ENCODE results near the gene VPS13A.

VPS13A gene

GRCh38 chr9:77305622-77306400, 128.5 kb downstream of the VPS13A start:
- TF ChIP-seq, protein P1, sequence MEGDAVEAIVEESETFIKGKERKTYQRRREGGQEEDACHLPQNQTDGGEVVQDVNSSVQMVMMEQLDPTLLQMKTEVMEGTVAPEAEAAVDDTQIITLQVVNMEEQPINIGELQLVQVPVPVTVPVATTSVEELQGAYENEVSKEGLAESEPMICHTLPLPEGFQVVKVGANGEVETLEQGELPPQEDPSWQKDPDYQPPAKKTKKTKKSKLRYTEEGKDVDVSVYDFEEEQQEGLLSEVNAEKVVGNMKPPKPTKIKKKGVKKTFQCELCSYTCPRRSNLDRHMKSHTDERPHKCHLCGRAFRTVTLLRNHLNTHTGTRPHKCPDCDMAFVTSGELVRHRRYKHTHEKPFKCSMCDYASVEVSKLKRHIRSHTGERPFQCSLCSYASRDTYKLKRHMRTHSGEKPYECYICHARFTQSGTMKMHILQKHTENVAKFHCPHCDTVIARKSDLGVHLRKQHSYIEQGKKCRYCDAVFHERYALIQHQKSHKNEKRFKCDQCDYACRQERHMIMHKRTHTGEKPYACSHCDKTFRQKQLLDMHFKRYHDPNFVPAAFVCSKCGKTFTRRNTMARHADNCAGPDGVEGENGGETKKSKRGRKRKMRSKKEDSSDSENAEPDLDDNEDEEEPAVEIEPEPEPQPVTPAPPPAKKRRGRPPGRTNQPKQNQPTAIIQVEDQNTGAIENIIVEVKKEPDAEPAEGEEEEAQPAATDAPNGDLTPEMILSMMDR (IDR thresholded peaks at IDR 0.05; ENCODE audit: insufficient read depth, low read depth, low read length, missing control alignments) = no peak
- DNase-seq (ENCODE audit: low read depth) = no peak
- no peak overlapping the region for H3K4me3 ChIP-seq (ENCODE audit: low read depth, low read length)

DNA sequence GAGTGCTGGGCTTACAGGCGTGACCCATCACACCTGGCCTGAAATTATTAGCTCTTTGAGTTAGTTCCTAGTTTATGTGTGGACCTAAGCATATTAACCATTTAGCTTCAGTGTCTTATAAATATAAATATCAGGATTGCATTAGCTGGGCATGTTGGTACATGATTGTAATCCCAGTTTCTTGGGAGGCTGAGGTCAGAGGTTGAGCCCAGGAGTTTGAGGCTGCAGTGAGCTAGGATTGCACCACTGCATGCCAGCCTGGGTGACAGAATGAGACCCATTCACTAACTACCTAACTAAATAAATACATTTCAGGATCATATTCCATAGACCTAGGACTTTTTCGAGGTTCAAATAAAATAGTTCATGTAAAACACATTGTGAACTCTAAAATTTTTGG, 129.8 kb downstream of the VPS13A start:
- TF ChIP-seq, protein P1 (IDR thresholded peaks at IDR 0.05; ENCODE audit: insufficient read depth, low read depth, low read length, missing control alignments) = no peak
- H3K4me3 ChIP-seq (ENCODE audit: low read depth, low read length) = no peak overlapping the region
- no peak for DNase-seq (ENCODE audit: low read depth)

GRCh38 chr9:77316058-77316457, 138.7 kb downstream of the VPS13A start:
- no peak for DNase-seq (ENCODE audit: low read depth)
- H3K4me3 ChIP-seq (ENCODE audit: low read depth, low read length) = no peak overlapping the region
- TF ChIP-seq, protein P1 (IDR thresholded peaks at IDR 0.05; ENCODE audit: insufficient read depth, low read depth, low read length, missing control alignments) = no peak

DNA sequence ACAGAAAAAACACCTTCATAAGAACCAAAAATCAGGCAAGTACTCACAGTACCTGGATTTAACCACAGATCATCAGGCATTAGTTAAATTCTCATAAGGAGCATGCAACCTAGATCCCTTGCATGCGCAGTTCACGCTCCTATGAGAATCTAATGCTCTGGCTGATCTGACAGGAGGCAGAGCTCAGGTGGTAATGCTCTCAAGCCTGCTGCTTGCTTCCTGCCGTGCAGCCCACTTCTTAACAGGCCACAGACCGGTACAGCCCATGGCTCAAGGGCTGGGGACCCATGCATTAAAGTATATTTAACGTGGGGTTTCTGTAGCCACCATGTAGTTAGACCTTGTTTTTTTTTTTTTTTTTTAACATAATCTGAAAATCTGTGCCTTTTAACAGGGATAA, 147.7 kb downstream of the VPS13A start:
- H3K4me3 ChIP-seq (ENCODE audit: low read depth, low read length) = no peak overlapping the region
- TF ChIP-seq, protein P1 (IDR thresholded peaks at IDR 0.05; ENCODE audit: insufficient read depth, low read depth, low read length, missing control alignments) = no peak
- DNase-seq (ENCODE audit: low read depth) = no peak

DNA sequence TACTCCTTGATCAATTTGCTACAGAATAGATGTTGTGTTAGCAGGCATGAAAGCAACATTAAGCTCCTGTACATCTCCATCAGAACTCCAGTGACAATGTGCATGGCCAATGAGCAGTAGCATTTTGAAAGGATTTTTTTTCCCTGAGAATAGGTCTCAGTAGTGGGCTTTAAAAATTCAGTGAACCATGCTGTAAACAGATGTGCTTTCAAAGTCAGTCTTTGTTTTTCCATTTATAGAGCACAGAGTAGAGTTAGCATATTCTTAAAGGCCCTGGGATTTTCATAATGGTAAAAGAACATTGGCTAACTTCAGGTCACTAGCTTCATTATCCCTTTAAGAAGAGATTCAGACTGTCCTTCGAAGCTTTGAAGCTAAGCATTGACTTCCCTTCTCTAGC, 150.8 kb downstream of the VPS13A start:
- H3K4me3 ChIP-seq (ENCODE audit: low read depth, low read length) = no peak overlapping the region
- no peak for DNase-seq (ENCODE audit: low read depth)
- TF ChIP-seq, protein P1 (IDR thresholded peaks at IDR 0.05; ENCODE audit: insufficient read depth, low read depth, low read length, missing control alignments) = no peak

DNA sequence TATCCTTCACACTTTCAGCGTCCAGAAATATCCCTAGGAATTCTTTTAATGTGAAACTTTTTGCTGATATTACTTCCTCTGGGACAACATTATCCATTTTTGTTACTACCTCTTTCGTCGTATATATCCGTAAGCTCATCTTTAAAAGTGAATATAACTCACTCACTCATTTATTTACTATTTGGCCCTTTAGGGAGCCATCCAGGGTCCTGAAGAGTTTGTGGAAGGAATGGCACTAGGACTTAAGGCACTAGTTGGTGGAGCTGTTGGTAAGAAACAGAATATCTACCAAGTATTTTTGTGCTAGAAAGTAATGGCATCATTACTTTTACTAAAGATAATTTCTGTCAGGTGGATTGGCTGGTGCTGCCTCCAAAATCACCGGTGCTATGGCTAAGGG, 192.7 kb downstream of the VPS13A start:
- no peak for DNase-seq (ENCODE audit: low read depth)
- no peak overlapping the region for H3K4me3 ChIP-seq (ENCODE audit: low read depth, low read length)
- TF ChIP-seq, protein P1 (IDR thresholded peaks at IDR 0.05; ENCODE audit: insufficient read depth, low read depth, low read length, missing control alignments) = no peak

DNA sequence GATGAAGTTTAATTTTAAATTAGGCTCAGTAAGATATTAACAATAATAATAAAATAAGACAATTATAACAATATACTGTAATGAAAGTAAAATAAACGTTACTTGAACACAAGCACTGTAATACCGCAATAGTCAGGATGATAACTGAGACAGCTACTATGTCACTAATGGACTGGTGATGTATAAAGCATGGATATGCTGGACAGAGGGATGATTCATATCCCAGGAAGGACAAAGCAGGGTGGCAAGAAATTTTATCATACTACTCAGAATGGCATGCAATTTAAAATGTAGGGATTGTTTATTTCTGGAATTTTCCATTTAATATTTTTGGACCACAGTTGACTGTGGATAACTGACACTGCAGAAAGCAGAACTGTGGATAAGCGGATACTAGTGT, 196.9 kb downstream of the VPS13A start:
- TF ChIP-seq, protein P1 (IDR thresholded peaks at IDR 0.05; ENCODE audit: insufficient read depth, low read depth, low read length, missing control alignments) = no peak
- no peak for DNase-seq (ENCODE audit: low read depth)
- no peak overlapping the region for H3K4me3 ChIP-seq (ENCODE audit: low read depth, low read length)
